Endothelial cell of umbilical vein (primary cell): ENCODE data around the gene MRTFA.

Source experiments
- EZH2 ChIP-seq: IDR thresholded peaks from 2 replicates; pipeline ENCODE4 v1.6.1; 2012; ENCODE audit warnings: borderline replicate concordance, low read depth, mild to moderate bottlenecking, moderate library complexity, low read length, inconsistent platforms; ENCODE audit not compliant: severe bottlenecking
- POLR2A ChIP-seq: IDR thresholded peaks from 2 replicates; pipeline ENCODE4 v1.6.1; 2012; ENCODE audit warnings: low read depth, mild to moderate bottlenecking, control low read depth, low read length
- POLR2AphosphoS5 ChIP-seq: IDR thresholded peaks from 2 replicates; pipeline ENCODE4 v1.6.1; 2012; ENCODE audit warnings: low read depth, mild to moderate bottlenecking, control low read depth, low read length, moderate library complexity; ENCODE audit not compliant: insufficient read depth
- TF ChIP-seq, protein P1 (sequence below), 2 donors: IDR thresholded peaks; 1 replicate in 1 of 2; 2 replicates in 1 of 2; pipeline ENCODE4 v1.5.1; 2011; ENCODE audit warnings: low read length in 2 of 2, mild to moderate bottlenecking in 2 of 2, moderate library complexity in 2 of 2, control low read depth in 1 of 2, inconsistent platforms in 1 of 2, low read depth in 1 of 2; ENCODE audit not compliant: insufficient read depth in 1 of 2; ENCODE audit errors: extremely low read depth in 1 of 2

DNA sequence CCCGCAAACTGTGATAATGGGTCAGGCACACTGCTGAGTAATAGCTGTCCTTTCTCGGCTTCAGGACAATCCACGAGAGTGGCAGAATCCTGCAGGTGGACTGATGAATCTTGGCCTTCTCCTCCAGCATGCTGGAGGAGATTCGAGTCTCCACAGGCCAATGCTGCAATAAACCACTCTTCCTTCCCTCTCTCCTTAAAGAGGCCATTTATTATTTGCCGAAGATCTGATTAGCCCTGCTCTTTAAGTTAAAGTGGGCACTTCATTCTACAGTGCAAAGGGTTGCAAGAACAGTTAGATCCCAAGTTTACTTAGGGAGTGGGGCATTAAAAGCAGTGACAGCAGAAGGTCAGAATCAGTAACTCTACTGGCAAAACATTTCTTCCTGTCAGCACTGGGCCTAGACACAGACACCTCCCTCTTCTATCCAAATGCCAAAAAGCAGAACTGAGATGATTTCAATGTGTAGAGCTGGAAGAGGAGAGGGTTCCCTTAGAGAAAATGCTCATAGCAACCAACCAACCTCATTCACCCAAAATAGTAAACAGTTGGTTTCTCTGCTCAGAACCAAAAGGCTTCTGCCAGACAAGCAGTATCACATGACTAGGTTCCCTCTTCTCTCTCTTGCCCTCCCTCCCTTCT lies 144.4 kb downstream of the MRTFA start:
- TF ChIP-seq EZH2 (no peak), POLR2AphosphoS5 (no peak), POLR2A (no peak)
- TF ChIP-seq, protein P1, sequence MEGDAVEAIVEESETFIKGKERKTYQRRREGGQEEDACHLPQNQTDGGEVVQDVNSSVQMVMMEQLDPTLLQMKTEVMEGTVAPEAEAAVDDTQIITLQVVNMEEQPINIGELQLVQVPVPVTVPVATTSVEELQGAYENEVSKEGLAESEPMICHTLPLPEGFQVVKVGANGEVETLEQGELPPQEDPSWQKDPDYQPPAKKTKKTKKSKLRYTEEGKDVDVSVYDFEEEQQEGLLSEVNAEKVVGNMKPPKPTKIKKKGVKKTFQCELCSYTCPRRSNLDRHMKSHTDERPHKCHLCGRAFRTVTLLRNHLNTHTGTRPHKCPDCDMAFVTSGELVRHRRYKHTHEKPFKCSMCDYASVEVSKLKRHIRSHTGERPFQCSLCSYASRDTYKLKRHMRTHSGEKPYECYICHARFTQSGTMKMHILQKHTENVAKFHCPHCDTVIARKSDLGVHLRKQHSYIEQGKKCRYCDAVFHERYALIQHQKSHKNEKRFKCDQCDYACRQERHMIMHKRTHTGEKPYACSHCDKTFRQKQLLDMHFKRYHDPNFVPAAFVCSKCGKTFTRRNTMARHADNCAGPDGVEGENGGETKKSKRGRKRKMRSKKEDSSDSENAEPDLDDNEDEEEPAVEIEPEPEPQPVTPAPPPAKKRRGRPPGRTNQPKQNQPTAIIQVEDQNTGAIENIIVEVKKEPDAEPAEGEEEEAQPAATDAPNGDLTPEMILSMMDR (IDR thresholded peaks at IDR 0.05; ENCODE audit: extremely low read depth in 1 of 2, insufficient read depth in 1 of 2, low read depth in 1 of 2, low read length in 2 of 2): no peak
